Fibroblast of skin of scalp (primary cell): ENCODE data around the gene WDR45B.

Source experiments
- DNase-seq: peaks from one replicate; pipeline ENCODE4 v3.0.0-alpha.2; 2013

The WDR45B gene

DNA sequence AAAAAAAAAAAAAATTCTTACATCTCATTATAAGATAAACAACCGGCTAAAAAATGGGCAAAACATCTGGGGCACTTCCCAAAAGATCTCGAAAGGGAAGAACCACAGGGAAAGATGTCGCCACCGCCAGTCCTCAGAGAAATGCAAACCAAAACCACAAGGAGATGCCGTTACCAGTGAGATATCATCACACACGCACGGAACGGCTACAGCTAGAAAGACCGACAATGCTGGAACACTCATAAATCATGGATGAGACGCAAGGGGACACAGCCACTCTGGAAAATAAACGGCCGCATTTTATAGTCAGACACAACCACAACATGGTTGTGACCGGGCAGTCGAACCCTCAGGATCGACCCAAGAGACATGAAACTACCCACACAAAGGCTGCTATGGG is 24.5 kb downstream of the WDR45B start:
- DNase-seq = no peak

DNA sequence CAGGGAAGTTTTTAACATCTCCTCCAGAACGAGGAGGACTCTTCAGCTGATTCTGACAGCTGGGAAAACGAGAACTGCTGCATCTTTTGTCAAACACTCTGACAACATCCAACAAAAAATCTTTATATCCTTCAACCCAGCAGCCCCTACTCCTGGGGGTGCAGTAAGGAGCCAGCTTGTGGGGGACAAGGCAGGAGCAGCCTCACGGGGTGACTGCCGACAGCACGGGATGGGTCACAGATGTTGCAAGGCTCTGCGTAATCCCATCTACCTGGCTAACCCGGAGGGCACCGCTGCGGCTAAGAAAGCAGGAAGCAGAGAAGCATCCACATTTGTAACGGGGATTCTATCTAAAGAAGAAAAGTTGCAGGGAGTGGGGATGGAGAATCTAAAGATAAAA is 28.6 kb downstream of the WDR45B start:
- no peak for DNase-seq

DNA sequence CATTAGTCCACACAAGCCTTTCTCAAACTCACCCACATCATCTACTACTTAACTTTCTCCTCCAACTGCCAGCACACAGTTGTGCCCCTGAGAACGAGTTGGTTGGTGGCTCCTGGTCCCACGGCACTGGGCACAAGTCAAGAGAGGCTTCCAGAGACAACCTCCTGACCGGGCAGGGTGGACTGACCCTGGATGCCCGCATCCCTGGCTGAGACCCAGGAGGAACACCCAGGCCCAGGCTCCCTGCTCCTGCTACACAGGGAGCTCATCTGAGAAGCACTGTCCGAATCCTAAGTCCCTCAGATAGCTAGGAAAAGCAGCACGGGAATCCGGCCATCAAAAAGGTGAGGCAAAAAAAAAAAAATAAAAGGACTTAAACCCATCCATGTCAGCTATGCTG is 29.0 kb downstream of the WDR45B start:
- no peak for DNase-seq

DNA sequence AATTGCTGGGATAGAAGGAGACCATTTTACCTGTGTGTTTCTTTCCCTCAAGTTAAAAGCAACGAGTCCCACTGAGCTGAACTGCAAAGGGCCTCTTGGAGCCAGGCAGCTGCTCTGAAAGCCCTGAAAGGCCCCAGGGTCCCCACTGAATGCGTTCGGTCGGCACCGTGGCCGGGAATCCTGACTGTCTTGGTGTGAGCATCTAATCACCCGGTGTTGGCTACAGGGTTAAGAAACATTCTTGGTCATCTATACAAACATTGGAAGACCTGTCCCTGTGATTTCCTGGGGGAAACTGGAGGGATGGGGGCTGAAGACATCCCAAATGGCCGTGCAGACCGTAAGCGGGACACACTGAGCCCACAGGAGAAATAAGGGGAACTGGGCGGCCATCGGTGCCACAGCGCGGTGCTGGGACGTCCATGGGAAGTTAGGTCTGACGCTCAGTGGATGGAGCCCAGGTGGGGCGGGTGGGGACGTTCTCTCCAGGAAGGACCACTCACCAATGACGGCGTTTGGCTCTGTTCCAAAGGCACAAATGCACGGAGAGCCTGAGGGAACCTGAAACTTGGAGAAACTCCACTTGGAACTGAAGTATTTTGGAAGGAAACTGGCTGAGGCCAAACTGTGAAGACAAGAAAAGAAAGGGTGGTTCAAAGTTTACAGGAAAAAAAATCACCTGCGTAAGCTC is 32.1 kb downstream of the WDR45B start:
- no peak for DNase-seq

DNA sequence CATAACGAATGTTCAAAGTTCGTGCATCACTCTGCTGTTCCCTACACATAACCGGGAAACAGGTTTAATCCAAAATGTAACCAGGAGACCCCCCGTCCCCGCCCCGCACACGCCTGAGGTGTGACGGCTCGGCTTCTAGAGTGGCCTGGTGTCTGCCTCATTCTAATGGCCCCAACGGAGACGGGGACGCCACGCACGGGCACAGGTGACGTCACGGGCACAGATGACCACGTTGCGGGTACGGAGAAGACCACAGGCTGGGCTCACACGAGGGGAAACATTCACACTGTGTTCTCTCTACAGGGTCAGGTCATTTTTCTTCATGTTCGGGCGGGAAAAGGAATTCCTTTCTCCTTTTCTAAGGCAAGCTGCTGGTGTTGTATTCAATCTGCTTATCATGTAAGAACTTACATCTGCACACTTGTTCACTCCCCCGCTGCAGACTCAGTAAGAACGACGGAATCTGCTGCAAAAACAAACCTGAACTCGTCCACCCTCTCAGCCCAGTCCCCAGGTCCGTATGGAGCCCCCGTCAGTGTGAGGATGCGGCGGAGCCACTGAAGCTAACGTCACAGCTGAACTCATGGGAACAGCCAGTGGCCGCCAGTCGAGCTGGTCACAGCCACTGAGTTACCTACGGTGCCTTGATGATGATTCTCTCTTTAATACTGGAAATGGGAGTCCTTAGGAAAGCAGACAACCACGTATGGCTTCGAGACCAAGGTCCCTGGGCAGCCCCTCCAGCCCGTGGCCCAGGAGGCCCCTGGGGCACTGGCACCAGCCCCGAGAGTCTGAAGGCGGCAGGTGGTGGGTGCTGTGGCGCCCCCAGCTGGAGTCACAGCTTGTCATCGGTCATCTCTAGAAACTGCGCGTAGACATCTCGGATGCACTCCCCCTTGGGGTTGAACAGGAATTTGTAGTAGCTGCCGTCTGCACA is 32.9 kb downstream of the WDR45B start:
- no peak for DNase-seq

DNA sequence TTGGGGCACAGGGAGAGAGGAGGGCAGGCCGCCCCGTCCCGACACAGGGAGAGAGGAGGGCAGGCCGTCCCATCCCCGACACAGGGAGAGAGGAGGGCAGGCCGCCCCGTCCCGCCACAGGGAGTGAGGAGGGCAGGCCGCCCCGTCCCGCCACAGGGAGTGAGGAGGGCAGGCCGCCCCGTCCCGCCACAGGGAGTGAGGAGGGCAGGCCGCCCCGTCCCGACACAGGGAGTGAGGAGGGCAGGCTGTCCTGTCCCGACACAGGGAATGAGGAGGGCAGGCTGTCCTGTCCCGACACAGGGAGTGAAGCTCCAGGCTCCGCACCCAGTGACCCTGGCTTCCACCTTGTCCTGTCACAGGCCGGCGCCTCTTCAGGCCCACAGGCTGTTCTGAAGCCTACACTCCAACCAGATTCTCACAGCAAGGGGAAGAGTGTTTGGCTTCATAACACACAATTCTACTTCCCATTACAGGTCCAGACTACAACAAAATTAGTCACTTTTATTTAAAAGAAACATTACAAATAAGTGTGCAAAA is 34.1 kb downstream of the WDR45B start:
- DNase-seq = no peak

DNA sequence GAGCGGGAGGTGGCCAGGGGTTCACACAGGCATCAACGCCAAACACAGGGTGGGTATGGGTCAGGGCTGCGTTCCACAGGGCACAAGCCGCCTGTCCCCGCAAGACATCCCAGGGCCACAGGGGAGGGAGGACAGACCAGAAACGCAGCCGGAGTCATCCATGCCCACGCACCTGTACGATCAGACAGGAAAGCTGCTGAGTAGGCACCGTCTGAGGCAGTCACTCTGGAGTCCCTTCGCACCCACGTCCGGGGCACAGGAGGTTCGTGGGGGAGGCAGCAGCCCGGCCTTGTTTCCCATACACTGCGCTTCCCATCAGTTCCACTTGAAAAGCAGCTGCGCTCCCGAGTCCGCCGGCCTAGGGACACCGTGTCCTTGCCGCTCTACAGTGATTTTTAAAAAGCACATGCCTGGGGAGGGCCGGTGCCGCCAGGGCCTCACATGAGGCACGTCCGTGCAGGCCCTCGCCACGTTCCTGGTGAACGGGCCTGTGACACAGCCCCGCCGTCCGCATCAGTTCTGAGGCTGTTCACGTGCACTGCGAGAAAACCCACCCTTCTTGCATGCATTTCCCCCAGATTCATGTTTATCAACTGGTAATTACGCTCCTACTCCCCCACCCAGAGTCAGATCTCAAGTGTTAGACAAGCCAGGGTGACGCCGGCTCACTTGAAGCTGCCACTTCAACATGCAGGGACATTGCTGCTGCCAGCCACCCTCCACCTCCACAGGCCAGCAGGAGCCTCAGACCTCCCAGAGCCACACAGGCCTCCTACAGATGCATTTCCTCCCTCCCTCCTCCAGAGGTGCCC is 34.8 kb downstream of the WDR45B start:
- DNase-seq = no peak

DNA sequence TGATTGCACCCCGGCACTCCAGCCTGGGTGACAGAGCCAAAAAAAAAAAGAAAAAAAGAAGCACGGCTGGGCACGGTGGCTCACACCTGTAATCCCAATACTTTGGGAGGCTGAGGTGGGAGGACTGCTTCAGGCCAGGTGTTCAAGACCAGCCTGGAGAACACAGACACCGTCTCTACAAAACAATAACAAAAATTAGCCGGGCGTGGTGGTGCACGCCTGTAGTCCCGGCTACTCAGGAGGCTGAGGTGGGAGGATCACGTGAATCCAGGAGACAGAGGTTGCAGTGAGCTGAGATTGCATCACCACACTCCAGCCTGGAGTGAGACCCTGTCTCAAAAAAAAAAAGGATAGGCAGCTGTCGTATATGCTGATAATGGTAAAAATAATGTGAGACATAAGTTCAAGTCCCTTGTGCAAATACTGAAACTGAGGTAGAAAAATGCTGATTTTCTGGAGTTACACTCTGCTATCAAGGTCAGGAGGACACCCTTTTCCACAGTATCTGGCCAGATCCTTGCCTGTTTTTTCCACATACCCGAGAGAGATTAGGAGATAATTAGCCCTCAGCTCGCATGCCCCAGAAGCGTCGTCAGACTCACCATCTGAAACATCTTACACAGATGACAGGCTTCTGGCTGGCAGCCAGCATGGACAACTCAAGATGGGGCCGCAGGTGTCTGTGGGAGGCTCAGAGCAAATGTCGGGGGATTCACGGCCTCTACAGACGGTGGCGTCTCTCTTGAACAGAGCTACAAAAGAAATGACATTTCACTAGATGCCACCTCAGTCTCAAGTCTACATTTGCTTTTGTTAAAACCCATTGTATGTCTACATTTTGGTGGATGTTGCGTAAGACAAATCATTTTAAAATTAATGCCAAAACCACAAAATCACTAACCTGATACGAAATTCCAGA is 36.8 kb downstream of the WDR45B start:
- peak; percentile 47 for DNase-seq

DNA sequence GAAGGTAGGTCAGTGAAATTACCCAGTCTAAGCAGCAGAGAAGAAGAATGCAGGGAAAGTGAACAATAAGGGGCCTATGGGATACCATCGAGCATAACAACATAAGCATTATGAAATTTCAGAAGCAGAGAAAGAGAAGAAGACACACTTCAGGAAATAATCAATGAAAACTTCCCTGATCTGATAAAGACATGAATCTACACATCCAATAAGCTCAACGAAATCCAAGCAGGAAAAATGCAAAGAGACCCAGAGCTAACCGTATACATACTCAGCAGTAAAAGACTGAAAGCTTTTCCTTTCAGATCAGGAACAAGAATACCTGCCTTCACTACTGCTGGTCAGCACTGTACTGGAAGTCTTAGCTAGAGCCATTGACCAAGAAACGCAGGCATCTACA is 38.6 kb downstream of the WDR45B start:
- DNase-seq = no peak

DNA sequence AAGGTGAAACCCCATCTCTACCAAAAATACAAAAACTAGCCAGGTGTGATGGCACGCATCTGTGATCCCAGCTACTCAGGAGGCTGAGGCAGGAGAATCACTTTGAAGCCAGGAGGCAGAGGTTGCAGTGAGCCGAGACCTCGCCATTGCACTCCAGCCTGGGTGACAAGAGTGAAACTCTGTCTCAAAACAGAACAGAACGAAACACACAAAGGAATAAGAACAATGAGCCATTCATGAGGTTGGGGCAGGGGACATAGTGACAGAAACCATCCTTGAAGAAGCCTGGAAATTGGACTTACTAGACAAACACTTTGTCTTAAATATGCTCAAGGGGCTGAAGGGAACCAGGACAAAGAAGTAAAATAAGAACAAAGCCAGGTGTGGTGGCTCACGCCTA is 39.4 kb downstream of the WDR45B start:
- no peak for DNase-seq

DNA sequence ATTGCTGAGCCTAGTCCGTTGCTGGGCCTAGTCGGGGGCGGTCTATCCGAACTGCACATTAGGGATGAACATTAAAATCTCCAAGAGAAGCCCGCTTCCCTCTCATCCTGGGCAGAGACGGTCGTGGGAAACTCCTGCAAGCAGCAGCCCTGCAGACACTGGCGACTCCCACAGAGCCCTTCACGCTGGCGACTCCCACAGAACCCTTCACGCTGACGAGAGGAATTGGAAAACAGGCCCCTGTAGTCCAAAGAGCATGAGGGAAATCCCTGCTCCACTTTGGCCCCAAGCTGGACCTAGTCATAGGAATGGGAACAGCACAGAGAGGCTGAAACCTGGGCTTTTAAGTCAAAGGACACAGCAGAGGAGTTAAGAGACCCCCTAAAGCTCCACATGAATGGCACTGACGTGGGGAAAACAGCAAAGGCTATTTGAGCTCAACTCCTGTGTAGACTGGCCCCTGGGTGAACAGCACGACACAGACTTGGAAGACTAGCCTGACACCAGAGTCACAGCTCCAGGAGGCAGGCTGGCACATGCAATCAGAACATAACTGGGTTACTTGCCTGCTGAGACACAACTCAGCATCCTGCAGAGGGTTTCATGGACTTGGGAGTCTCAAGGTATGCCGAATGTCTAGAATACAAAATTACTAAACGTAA is 42.2 kb downstream of the WDR45B start:
- DNase-seq = no peak

DNA sequence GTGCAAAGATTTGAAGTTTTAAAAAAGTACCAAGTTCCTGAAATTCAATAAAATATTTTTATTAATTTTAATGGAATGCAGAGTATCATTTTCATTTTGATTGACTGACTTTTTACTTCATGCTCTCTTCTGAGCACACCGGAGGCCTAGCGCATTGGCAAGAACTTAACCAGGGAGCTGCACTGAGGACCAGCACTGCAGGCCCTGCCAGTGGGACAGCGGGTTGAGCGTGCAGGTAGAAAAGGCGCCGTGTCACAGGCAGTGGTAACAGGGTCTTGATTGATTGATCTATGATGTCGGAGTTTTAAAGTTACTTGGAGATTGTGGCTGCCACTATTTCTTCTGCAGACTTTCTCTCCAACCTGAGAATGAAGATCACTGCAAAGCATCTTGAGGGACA is 43.7 kb downstream of the WDR45B start:
- no peak for DNase-seq

DNA sequence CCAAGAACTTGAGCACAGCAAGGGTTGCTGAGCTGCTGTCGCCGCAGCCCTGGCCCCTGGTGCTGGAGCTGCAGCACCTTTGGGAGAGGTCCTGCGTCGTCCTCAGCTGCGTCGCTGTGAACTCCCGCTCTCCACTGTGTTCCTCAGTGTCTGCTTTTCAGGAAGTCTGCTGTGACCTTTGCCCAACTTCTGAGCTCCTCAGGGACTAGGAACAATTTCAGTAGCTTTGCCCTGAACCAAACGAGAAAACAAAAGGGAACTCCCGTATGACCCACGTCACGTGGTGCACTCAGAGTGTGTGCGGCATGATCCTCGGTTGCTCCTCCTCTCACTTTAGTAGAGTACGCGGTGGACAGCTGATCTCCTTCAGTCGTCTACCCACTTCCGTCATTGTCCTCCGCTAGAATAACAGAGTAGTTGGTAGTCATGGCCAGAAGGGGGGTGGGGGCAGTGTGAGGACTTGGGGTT is 44.2 kb downstream of the WDR45B start:
- no peak for DNase-seq

DNA sequence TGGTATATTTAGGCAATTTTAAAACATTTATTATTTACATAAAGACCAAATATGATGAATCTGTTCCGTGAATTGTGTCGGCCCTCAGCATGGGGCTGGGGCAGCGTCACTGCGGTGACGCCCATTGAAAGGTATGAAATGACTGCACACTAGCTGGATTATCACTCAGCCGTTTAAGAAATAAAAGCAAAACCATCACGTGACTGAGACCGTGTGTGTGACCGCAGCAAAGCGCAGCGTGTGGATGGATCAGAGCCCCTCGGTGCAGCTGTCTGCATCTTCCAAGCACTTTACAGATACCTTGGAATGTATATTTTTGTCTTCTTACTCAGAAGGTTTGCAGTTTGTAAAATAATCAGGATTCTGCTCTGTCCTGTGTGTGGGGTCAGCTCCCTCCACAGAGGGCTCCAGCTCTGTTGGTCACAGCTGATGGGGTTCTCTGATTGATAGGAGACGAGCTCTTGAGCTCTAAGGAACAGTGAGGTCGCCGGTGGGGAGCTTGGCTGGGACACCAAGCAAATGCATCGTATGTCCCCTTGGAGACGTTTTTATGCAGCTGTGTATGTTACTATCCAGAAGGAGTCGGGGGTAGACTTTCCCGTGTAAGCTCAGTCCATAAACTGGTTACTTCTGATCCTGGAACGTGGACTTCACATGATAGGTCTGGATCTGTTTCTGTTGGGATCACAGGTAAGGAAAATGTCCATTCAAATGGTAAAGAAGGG is 45.1 kb downstream of the WDR45B start:
- DNase-seq = no peak

DNA sequence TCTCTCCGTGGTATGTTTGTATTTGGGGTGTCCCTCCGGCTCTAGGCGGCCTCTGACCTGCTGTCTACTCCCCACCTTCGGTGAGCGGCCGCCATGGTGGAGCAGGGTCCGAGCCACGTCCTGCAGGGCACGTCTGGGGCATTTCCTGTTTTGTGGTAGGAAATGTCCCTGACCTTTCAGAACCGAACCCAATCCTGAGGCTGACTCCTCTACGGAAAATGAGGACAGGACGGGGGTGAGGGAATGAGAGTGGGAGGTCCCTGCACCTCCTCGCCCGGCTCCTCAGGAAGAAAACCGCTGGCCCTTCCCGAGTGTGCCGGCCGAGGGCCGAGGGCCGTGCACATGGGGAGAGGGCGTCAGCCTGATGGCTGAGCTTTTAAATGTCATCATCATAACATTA is 45.8 kb downstream of the WDR45B start:
- DNase-seq = no peak

DNA sequence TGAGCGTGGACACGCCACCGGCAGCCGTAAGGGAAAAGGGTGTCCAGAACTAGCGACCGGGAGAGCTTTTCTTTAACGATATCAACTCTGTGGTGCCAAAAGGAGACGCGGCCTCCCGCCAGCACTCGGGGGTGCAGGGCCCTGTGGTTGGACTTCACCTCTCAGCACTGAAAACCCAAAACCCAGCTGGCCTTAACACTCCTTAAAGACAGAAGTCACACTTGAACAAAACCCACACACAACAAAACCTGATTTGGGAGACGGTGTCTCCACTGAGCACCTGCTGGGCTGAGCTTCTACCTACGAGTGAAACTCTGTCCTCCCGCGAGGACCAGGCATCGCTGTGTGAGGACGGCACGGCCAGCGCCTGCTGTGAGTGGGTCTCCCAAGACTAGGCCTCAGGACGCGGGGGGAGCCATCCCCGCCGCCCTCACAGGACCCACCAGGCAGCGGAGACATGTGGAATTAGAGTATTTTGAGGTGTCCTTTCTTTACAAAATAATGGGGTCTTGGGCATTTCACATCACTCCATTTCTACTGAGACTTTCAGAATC is 46.7 kb downstream of the WDR45B start:
- DNase-seq = no peak

DNA sequence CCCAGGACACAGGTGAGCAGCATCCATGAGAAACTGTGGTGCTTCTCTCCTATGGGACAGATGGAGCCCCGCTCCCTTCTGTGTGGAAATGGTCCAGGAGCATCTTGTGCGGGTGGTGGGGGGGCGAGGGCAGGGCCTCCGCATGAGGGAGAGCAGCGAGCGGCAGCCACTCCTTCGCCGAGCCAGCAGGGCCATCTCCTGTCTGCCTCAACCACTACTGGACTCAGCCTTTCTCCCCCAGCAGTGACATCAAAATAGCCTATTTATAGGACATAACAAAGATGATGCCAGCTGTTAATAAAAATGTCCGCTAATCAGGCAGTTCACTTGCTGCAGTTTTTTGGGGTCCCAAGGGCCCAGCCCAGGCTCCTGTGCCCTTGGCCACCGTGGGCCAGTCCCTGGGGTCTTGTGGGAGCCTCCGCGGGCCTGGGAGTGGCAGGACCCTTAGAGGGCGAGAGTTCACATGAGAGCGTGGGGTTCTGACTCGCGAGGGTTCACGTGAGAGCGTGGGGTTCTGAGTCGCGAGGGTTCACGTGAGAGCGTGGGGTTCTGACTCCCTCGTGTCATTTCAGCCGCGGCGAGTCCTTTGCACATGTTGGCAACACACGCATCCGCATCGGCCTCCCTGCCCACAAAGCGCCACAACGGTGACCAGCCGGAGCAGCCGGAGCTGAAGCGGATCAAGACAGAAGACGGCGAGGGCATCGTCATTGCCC is 47.4 kb downstream of the WDR45B start:
- DNase-seq = no peak

DNA sequence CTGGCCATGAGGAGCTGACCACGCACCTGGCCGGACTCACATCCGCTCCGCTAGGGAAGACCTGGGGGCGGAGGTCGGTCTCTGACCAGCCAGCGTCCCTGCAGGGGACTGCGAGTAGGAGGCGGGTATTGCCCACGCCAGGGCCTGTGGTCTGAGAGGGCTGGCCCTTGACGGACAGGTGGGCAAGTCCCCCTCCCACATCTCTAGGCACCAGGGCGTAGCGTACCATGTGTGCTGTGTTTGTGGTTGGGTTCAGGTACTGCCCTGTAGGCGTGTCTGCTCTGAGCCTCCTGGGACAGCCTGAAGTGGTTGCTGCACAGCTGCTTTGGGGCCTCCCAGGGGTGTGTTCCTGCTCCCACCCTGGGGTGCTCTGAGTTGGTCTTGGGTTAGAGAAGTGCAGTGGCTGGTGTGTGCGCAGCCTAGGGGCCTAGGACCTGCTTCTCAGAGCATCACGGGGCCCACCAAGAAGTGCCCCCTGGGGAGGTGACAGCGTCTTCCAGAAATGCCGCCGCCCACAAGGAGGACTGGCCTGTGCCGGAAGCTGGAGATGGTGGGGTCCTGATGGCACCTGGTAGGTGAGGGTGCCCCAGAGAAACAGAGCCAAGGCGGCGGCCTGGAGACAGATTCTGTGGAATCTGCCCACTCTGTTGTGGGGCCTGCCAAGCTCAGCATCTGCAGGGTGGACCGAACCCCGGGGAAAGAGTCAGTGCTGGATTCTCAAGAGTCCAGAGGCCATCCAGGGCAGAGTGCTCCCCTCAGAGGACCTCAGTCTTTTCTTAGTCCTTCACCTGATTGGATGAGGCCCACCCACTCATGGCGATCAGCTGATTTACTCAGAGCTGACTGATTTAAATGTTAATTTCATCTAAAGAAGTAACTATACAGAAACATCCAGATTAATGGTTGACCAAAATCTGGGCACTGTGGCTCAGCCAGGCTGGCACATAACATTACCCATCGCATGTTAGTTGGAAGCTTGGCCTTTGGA is 48.3 kb downstream of the WDR45B start:
- no peak for DNase-seq
